A673 (cell line): Measurements from ENCODE around the gene KLRK1.

ENCODE experiments used
- EZH2 ChIP-seq: fragments of 200-600 bp; sonication (generic); IDR thresholded peaks from 2 replicates; pipeline ENCODE4 v1.6.1; 2017; ENCODE audit warnings: borderline replicate concordance, low read depth, mild to moderate bottlenecking, mixed read lengths, antibody characterized with exemption, low read length; ENCODE audit not compliant: poor library complexity, severe bottlenecking
- TF ChIP-seq, protein P1 (sequence below): fragments of 300-800, 200-600 bp; sonication (generic); conservative IDR thresholded peaks from 2 replicates; pipeline ENCODE4 v1.5.1; 2017; ENCODE audit warnings: low read depth, mild to moderate bottlenecking, antibody characterized with exemption, low read length, moderate library complexity, mixed read lengths

DNA sequence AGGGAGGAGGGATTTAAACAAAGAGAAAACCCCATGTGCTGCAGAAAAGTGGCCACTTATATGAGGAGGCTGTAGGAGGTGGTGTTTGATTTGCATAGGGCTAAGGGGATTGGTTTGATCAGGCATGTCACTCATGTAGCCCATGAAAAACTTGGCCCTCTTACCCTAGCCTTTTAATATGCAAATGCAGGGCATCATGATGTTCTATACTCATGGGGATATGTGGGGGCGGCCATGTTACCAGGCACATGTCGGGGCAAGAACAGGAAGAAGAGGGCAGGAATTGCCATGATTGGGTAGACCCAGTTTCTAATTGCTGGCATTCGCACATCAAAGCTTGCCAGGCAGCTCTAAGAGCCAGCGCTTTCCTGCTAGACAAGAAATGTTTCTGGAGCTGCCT is 28.8 kb downstream of the KLRK1 start:
- TF ChIP-seq, protein P1, sequence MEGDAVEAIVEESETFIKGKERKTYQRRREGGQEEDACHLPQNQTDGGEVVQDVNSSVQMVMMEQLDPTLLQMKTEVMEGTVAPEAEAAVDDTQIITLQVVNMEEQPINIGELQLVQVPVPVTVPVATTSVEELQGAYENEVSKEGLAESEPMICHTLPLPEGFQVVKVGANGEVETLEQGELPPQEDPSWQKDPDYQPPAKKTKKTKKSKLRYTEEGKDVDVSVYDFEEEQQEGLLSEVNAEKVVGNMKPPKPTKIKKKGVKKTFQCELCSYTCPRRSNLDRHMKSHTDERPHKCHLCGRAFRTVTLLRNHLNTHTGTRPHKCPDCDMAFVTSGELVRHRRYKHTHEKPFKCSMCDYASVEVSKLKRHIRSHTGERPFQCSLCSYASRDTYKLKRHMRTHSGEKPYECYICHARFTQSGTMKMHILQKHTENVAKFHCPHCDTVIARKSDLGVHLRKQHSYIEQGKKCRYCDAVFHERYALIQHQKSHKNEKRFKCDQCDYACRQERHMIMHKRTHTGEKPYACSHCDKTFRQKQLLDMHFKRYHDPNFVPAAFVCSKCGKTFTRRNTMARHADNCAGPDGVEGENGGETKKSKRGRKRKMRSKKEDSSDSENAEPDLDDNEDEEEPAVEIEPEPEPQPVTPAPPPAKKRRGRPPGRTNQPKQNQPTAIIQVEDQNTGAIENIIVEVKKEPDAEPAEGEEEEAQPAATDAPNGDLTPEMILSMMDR, result no peak
- TF ChIP-seq EZH2, result no peak
